GM15510 (cell line): ENCODE data around the gene REV3L.

Experiments
- POLR2A ChIP-seq: IDR thresholded peaks from 3 replicates; pipeline ENCODE4 v1.6.1; 2011; ENCODE audit warnings: borderline replicate concordance; ENCODE audit not compliant: insufficient read length; ENCODE audit errors: extremely low read depth

Gene REV3L

GRCh38 chr6:111456208-111456607, 26.8 kb downstream of the REV3L start:
- TF ChIP-seq POLR2A = no peak

DNA sequence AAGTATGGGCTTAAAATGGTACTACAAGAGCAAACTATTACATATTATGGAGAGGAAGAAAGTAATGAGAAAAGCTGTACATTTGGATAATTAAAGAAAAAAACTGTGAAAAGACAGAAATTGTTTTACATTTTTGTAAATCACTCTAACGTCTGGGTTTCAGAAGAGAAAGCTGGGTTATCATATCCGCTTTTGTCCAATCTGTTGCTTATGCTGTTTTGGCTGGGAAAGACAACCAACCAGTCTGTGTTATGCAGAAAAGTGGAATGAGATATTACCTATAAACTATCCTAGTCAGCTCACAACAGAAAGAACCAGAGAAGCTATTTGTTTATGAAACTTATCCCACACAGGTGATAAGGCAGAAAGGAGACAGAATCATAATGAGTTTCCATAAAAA, 32.4 kb downstream of the REV3L start:
- TF ChIP-seq POLR2A = no peak

GRCh38 chr6:111450087-111450486, 32.9 kb downstream of the REV3L start:
- no peak for TF ChIP-seq POLR2A

GRCh38 chr6:111449129-111449528, 33.9 kb downstream of the REV3L start:
- no peak for TF ChIP-seq POLR2A

- no peak for TF ChIP-seq POLR2A
These were observed 36.0 kb downstream of the REV3L start for GRCh38 chr6:111447051-111447450.

DNA sequence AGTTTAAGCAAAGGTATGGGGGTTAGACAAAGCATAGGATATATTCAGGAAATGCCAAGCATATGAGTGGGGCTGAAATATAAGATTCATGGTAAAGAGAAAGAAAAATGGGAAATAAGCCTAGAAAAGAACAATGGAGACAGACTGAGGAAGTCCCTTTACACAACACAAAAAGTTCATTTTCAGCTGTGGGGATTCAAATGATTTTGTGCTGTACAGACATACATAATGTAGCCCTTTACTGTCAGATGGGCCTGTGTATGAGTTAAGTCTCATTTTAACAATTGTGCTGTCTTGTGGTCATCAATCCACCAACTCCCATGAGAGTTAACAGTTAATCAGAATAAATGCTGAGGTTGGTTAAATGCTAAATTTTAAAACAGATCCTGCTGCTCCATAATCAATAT, 37.2 kb downstream of the REV3L start:
- no peak for TF ChIP-seq POLR2A

GRCh38 chr6:111444794-111445193, 38.2 kb downstream of the REV3L start:
- no peak for TF ChIP-seq POLR2A

DNA sequence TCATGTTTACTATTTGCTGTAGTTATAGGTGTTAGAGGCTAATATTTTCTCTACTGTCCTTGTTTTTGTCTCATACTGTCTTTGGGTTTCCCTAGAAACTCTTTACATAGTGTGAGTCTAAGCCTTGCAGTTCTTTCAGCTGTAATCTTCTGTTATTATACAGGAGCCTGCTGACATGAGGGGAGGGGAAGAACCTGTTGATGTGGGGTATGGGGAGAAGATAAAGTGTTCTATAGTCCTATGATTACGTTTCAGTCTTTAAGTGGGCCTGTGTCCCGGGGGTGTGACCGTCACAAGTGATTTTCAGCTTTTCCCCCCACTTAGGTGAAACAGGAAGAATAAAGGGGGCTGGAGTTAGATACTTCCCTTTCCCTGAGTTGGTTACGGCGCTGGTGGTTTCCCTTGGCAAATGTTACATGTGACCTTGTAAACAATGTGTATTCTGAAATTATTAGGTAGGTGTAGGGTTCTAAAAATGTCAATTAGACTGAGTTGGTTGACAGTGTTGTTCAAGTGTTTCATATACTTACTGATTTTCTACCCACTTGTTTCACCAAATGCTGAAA, 41.3 kb downstream of the REV3L start:
- TF ChIP-seq POLR2A = no peak

DNA sequence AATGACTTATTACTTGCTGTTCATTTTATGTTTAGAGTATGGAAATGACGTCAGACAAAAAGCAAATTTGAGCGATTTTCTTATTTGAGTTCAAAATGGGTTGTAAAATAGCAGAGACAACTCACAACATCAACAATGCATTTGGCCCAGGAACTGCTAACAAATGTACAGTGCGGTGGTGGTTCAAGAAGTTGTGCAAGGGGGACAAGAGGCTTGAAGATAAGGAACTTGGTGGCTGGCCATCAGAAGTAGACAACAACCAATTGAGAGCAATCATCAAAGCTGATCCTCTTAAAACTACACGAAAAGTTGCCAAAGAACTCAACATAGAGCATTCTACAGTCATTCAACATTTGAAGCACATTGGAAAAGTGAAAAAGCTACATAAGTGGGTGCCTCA, 43.8 kb downstream of the REV3L start:
- no peak for TF ChIP-seq POLR2A

GRCh38 chr6:111437573-111437972, 45.4 kb downstream of the REV3L start:
- no peak for TF ChIP-seq POLR2A

GRCh38 chr6:111432511-111432910, 50.5 kb downstream of the REV3L start:
- TF ChIP-seq POLR2A = no peak

- TF ChIP-seq POLR2A = no peak
These were observed 52.2 kb downstream of the REV3L start for GRCh38 chr6:111430605-111431376.

DNA sequence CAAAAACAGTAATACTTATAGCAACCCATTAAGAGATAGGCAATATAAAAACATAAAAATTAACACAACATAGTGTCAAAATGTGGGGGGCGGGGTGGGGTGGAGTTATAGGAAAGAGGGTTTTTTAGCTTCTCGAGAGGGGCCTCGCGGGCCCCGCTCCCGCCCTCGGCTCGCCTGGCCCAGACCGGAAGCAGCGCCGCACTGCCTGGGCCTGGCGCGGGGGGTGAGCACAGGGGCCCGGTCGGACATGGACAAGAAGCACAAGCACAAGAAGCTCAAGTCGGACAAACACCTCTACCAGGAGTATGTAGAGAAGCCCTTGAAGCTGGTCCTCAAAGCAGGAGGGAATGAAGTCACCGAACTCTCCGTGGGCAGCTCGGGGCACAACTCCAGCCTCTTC, 53.4 kb downstream of the REV3L start:
- no peak for TF ChIP-seq POLR2A

DNA sequence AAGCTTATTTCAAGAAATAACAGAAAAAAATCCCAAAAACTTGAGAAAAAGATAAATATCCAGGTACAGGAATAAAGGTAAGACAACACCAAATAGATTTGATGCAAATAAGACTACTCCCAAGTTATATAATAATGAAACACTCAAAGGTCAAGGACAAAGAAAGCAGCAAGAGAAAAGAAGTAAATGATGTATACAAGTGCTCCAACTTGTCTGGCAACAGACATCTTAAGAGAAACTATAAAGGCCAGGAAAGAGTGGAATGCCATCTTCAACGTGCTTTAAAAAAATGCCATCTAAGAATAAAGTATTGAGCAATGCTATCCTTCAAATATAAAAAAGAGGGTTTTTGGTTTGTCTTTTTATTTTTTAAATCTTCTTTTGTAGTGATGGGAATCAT, 54.2 kb downstream of the REV3L start:
- no peak for TF ChIP-seq POLR2A

DNA sequence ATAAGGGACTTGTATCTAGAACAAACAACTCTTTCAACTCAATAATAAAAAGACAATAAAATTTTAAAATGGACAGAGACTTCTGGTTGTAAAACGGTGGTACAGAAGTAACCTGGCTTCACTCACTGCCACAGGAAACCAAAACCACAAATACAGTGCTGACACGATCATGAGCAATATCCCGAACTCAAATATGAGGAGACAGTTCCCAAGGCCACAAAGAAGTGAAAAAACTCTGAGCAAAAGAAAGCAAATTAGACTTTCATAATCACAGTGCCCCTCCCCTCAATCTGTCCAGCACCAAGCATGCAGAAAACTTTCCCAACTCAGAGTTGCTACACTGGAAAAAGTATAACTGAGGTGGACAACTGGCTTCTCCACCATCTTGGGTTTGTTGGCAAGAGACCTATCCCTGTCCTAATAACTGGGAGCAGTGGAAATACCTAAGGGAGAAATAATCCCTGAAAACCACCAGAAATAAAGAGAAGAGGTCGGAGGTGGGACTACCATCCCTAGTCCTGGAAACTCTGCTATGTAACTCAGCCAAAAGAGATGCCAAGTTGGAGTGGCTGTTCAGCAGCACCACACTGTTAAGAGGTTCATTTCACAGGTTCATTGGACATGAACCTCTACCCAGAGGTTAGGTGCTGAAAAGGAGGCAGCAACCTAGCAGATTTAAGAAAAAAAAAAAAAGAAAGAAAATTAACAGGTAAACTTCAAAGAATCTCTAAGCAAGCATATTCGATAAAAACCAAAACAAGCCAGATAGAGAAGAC, 55.5 kb downstream of the REV3L start:
- TF ChIP-seq POLR2A = no peak
